ENCODE measurements around the gene ADGRL2.

The ADGRL2 gene

DNA sequence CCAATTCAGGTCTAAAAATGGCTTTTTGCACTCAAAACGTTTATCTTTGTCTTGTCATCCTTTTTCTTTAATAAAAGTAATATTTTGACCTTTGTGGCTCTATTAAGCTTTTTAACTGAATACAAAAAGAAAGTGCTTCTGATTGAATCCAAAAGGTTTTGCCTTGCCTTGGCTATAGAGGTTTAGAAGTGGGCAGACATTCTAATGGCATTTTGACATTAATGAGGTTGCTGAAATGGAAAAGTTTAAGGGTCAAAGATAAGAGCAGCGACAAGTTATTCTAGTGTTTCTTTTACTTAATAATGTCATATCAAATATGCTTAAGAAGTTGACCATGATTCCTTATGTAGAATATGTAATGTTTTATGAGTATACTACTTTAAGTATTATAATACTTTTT, 120.2 kb downstream of the ADGRL2 start:
- no peak for DNase-seq

- no peak for DNase-seq
These were observed 120.6 kb downstream of the ADGRL2 start for GRCh38 chr1:81921344-81921743.

GRCh38 chr1:81921851-81922462, 121.2 kb downstream of the ADGRL2 start:
- DNase-seq: no peak

DNA sequence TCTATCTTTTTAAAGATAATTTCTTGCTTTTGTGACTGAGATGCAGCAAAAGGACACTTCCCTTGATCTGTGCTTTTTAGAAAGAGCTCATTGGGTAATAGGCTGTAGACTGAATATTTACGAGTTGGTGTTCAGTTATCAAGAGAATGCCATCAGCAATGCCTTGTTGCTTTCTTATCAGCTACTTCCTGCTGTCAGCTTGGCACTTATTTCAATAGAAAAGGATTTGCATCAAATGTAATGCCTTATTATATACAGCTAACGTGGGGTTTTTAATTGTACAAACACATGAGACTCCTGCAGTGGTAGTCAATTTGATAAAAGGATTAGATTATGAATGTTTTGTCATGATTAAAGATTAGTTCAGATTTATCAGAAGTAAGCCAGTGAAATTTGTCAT, 122.2 kb downstream of the ADGRL2 start:
- DNase-seq: no peak

DNA sequence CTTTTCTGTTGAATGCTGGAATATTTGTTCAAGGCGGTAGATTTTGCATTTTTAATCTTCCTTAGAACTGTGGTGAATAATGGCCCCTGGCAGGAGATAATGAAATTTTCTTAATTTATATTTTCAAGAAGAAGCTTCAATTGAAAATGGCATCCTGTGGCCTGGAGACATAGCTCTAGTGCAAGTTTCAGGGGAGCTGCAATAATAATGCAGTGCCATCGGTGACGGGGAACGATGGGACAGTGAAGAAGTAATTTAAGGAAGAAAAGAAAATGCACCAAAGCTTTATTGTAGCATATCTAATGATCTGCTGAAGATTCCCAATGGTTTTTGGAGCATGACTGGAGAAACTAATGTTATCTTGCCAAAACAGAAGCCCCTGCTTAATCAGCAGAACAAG, 128.4 kb downstream of the ADGRL2 start:
- DNase-seq: no peak

DNA sequence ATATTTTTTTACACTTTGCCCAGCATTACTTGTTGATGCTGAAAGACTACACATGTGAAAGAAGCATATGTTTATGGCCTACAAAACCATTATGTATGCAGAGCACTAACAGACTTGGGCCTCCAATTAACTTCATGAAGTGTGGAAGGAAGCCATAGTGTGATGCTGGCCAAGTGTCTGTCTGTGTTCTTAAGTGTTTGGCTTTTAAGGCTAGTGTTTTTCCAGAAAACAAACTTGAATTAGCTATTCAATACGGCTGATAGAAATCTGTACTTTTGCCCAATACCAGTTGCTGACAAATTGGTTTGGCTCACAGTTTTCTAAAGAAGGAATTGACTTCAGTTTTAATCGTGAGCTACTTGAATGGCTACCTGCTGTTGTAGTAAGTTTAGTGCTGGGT, 136.1 kb downstream of the ADGRL2 start:
- no peak for DNase-seq

DNA sequence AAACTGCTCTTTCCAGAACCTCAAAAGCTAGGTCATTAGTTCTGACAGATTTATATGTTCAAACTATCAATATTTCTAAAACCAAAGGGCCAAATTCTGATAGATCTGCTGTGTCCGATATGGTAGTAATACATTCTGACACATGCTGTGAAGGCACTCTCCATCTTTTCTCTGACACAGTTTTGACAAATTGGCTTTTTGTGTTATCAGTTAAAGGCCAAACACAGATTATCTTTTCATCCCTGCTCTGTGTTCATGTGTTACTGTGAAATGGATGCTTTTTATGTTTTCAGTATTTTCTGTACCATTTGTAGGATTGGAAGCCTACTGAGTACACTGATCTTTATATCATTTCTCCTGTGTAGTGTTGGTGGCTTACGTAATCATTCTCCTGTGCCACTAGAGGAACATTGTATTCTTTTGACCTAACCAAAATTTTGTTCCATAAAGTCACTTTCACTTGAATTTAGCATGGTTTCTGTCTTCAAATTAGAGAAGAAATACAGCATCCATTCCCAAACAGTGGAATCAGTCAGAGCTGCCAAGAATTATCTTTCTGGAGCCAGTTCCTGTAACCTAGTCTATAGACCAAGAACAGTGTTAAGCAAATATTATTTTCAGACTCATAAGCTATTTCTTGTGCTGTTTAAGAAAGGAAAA, 137.2 kb downstream of the ADGRL2 start:
- DNase-seq: no peak

- DNase-seq: no peak
These were observed 147.8 kb downstream of the ADGRL2 start for GRCh38 chr1:81948495-81948894.

DNA sequence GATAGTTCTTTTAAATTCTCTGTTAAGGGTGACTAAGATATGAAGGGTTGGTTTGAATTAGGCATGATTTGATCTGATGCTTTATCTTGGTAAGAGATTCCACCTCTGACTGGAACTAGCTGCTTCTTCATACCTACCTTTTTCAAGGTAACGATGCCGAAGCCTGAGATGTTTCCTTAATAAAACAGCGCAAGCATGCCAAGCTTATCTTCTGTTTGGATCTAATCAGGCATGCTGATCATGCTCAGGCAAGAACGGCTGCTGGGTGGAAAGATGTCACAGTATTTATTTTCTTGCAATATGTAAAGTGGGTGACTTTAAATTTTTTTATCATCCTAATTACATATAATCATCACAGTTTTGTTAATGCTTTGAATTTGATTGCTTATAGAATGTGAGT, 148.7 kb downstream of the ADGRL2 start:
- DNase-seq: no peak

DNA sequence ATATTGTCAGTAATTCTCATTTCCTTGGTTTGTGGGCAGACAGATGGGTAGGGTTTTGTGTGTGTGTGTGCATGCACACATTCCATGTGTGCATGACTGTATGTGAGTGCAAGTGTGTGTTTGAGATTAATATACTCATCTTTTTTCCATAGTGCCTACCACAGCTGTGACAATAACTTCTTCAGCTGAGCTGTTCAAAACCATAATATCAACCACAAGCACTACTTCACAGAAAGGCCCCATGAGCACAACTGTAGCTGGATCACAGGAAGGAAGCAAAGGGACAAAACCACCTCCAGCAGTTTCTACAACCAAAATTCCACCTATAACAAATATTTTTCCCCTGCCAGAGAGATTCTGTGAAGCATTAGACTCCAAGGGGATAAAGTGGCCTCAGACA, 149.3 kb downstream of the ADGRL2 start:
- DNase-seq: no peak

DNA sequence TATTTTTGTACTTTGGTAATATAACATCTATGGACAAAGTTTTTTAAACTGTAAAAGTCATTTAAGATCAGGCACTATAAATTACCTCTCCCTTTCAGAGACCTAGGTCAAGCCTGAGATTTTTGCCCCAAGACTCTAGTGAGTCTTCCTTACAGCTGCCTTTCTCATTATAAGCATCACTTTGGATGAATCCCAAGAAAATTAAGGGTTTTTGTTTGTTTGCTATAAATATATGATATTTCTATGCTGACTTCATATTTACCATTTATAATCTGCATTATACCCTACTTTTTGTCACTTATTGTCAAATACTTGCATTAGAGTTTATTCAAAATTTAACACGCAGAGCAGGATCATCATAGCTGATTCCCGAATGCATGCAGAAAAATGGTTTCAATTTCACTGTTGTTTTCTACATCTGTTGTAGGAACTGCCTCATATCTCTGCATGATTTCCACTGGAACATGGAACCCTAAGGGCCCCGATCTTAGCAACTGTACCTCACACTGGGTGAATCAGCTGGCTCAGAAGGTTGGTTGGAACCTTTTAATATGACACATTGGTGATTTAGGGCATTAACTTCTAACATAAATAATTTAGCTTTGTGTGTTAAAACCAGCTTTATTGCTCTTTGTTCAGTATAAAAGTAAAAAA, 150.0 kb downstream of the ADGRL2 start:
- DNase-seq: no peak

GRCh38 chr1:81954534-81955020, 153.8 kb downstream of the ADGRL2 start:
- DNase-seq: no peak

GRCh38 chr1:81967951-81968350, 167.2 kb downstream of the ADGRL2 start:
- no peak for DNase-seq

- no peak for DNase-seq
These were observed 169.7 kb downstream of the ADGRL2 start for GRCh38 chr1:81970416-81970815.

- no peak for DNase-seq
These were observed 173.6 kb downstream of the ADGRL2 start for GRCh38 chr1:81974222-81974841.

DNA sequence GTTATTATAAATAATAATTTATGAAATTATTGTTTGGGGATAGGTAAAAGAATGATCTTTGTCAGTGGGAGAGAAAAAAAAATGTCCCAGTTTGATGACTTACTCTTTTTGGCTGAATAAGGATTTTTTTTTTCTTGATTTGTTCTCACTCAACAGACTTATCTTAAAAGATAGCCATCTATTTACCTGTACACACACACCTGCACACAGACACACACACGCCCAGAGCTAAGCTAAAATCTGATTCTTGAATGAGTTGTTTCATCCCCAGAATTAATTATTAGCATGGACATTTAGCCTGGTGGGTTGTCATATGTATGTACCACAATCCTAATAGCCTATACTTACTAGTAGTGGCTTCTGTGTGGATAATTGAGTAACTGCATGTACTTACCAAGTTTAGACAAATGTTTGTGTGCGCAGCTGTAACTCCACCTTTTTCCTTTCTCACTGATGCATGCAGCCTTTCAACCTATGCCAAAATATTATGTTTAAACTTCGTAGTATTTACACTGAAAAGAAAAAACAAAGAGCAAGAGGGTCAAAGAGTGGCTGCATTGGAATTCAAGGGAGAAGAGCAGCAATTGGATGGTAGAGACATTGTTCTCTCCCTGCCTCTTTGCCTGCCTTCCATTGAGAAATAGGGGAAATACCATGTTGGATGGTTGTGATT, 174.3 kb downstream of the ADGRL2 start:
- DNase-seq: no peak

DNA sequence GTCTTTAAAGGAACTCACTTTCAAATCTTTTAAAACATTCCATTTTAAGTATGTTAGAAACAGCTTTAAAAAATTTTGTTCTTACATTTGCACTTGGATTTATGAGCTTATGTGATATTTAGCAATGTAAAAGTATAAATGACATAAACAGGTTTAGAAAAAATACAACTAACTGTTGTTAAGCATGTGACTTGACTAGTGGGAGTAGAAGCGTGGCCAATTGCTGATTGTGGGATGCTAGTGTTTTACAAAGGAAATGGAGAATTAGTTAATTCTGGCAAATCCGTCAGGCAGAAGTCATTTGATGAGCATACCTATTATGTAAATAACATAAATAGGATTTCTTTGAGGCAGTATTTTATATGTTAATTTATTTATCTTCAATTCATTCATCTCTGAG, 175.8 kb downstream of the ADGRL2 start:
- DNase-seq: no peak

- DNase-seq: no peak
These were observed 178.2 kb downstream of the ADGRL2 start for GRCh38 chr1:81978945-81979344.

- DNase-seq: no peak
These were observed 181.8 kb downstream of the ADGRL2 start for GRCh38 chr1:81982523-81982922.

DNA sequence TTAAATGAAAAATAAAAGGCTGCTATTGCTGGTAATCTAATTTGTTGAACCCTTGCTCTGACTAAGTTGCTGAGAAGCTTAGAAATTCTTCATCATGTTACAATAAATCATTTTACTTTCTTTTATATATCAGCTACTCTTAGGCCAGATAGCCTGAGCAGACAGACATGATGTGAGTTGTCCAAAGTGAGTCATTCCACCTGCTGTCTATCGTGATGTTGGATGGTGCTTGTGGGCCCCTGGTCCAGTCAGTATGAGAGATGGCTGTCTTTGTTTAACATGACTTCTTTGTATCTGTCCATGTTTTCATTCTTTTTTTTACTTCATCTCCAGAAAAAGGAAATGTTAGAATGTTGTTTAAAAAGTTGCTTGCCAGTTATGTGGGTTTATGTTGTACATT, 188.8 kb downstream of the ADGRL2 start:
- DNase-seq: no peak

GRCh38 chr1:81990241-81990640, 189.5 kb downstream of the ADGRL2 start:
- DNase-seq: no peak

DNA sequence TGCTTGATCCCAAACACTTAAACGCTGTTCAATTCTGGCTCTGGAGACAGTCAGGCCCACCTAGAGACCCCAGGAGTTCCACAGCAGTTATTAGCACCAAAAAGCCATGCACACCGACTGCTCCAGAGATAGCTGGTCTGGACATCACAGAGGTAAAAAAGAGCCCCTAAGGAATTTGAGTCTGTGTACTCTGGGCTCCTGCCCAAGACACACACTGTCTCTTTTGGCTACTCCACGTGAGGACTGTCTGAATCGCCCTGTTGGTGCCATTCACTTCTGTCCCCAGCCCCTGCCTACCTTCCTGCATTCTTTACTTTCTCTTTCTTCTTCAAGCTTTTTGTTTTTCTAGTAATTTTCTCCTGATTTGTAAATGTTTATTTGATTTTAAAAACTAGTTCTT, 197.4 kb downstream of the ADGRL2 start:
- no peak for DNase-seq

DNA sequence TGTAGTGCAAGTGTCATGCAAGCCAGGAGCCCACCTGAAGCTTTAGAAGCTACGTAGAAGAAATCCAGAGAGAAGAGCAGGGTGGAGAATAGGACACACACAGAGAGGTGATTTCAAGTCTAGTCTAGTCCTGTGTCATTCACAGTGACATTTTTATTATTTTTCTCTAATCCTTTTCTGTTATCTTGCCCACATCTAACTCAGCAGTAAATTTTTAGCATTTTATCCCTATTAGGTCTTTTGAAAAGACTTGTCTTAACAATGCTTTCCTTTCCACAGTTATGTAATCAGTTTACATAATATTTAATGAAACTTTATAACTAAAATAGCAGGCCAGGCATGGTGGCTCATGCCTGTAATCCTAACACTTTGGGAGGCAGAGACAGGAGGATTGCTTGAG, 198.6 kb downstream of the ADGRL2 start:
- DNase-seq: no peak
